Astrocyte (in vitro differentiated cells and primary cell): ENCODE measurements around the gene MRAP. TPM values are rescaled to one million over a fixed set of nuclear protein-coding genes. Genes with fewer than 3 reads are reported as not detected.

Source experiments
- DNase-seq: peaks from one replicate; pipeline ENCODE4 v3.0.0-alpha.2; 2010; ENCODE audit warnings: low read depth
- FAIRE-seq: peaks from 2 replicates; lab custom pipeline; 2011; peaks lifted over from hg19 to GRCh38; lab: Jason Lieb, UNC
- H2AFZ ChIP-seq: 2 replicates; pipeline ENCODE4 v1.6.0; 2012; ENCODE audit warnings: low read depth, low read length, inconsistent platforms
- H3K27ac ChIP-seq: 2 replicates; pipeline ENCODE4 v1.5.1; 2011; ENCODE audit warnings: low read depth, low read length, inconsistent platforms
- H3K27me3 ChIP-seq: 2 replicates; pipeline ENCODE4 v1.6.0; 2011; ENCODE audit warnings: low read length, inconsistent platforms; ENCODE audit not compliant: insufficient read depth
- H3K36me3 ChIP-seq: 2 replicates; pipeline ENCODE4 v1.5.1; 2011; ENCODE audit warnings: low read length, inconsistent platforms; ENCODE audit not compliant: insufficient read depth
- H3K4me1 ChIP-seq: 2 replicates; pipeline ENCODE4 v1.5.1; 2011; ENCODE audit warnings: low read length, inconsistent platforms; ENCODE audit not compliant: insufficient read depth
- H3K4me2 ChIP-seq: 2 replicates; pipeline ENCODE4 v1.6.0; 2012; ENCODE audit warnings: low read length, inconsistent platforms
- H3K4me3 ChIP-seq: 2 replicates; pipeline ENCODE4 v1.5.1; 2011; ENCODE audit warnings: low read depth, mild to moderate bottlenecking, low read length, inconsistent platforms; ENCODE audit not compliant: insufficient read depth
- H3K79me2 ChIP-seq: 2 replicates; pipeline ENCODE4 v1.6.0; 2012; ENCODE audit warnings: mild to moderate bottlenecking, low read length, inconsistent platforms; ENCODE audit not compliant: insufficient read depth
- H3K9ac ChIP-seq: 2 replicates; pipeline ENCODE4 v1.6.0; 2012; ENCODE audit warnings: mild to moderate bottlenecking, low read length, inconsistent platforms
- H3K9me3 ChIP-seq: 2 replicates; pipeline ENCODE4 v1.5.1; 2012; ENCODE audit warnings: low read depth, mild to moderate bottlenecking, low read length, inconsistent platforms; ENCODE audit not compliant: insufficient read depth
- H4K20me1 ChIP-seq: 2 replicates; pipeline ENCODE4 v1.6.0; 2012; ENCODE audit warnings: low read length, inconsistent platforms; ENCODE audit not compliant: insufficient read depth
- H3K27ac Mint-ChIP-seq: one replicate; pipeline ENCODE4 v1.8.0; 2021; ENCODE audit warnings: mild to moderate bottlenecking, mixed read lengths; ENCODE audit not compliant: unreplicated experiment
- H3K27me3 Mint-ChIP-seq: one replicate; pipeline ENCODE4 v1.8.0; 2021; ENCODE audit warnings: low read depth, mixed read lengths; ENCODE audit not compliant: unreplicated experiment
- H3K36me3 Mint-ChIP-seq: one replicate; pipeline ENCODE4 v1.8.0; 2021; ENCODE audit warnings: low read depth, mixed read lengths; ENCODE audit not compliant: unreplicated experiment
- H3K4me1 Mint-ChIP-seq: one replicate; pipeline ENCODE4 v1.8.0; 2021; ENCODE audit warnings: low read depth, mixed read lengths; ENCODE audit not compliant: unreplicated experiment
- H3K4me3 Mint-ChIP-seq: one replicate; pipeline ENCODE4 v1.8.0; 2021; ENCODE audit warnings: mild to moderate bottlenecking, moderate library complexity, mixed read lengths; ENCODE audit not compliant: unreplicated experiment
- H3K9me3 Mint-ChIP-seq: one replicate; pipeline ENCODE4 v1.8.0; 2021; ENCODE audit warnings: mild to moderate bottlenecking, mixed read lengths; ENCODE audit not compliant: unreplicated experiment
- CTCF ChIP-seq: IDR thresholded peaks from 2 replicates; pipeline ENCODE4 v1.5.1; 2011; ENCODE audit warnings: low read depth, mild to moderate bottlenecking, inconsistent platforms, low read length, moderate library complexity; ENCODE audit not compliant: insufficient read depth
- EZH2 ChIP-seq: IDR thresholded peaks from 2 replicates; pipeline ENCODE4 v1.6.1; 2012; ENCODE audit warnings: mild to moderate bottlenecking, low read length, inconsistent platforms; ENCODE audit not compliant: insufficient read depth
- total RNA-seq: library from RNA; stranded (reverse); gene quantifications from 2 replicates; pipeline ENCODE4 v1.2.1, GENCODE V29; 2021

Gene MRAP
- total RNA-seq, 1 donor from 2014 or later: not detected

DNA sequence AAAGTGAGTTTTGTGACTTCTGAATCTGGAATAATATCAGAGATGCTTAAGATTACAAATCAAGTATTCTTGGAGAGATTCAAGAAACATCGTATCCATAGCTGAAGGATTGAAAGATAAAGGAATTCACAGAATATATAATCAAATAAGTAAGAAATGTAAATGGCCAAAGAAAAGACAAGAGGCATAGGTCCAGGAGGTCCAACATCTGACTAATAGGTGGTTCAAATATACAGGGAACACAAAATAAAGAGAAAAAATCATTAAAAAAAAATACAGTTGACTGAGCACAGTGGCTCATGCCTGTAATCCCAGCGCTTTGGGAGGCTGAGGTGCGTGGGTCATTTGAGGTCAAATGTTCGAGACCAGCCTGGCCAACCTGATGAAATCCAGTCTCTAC, 13.2 kb upstream of the MRAP start:
- Histone ChIP-seq H4K20me1 (no peaks in the 10 kb centered on the region), H3K9me3 (no peaks in the 10 kb centered on the region), H3K27me3 (no peaks in the 10 kb centered on the region), H3K4me3 (no peak overlapping the region), H3K4me2 (no peak overlapping the region), H3K79me2 (no peaks in the 10 kb centered on the region), H3K27ac (no peak overlapping the region), H3K36me3 (no peaks in the 10 kb centered on the region), H3K4me1 (no peaks in the 10 kb centered on the region), H2AFZ (no peak overlapping the region), H3K9ac (no peak overlapping the region)
- FAIRE-seq (no peak), DNase-seq (no peak)
- Mint-ChIP-seq H3K4me1 (no peaks in the 10 kb centered on the region), H3K9me3 (peaks cover 6% of the 10 kb centered on the region), H3K4me3 (no peak overlapping the region), H3K27me3 (no peaks in the 10 kb centered on the region), H3K36me3 (peaks cover 1% of the 10 kb centered on the region), H3K27ac (no peak overlapping the region)
- no peak for TF ChIP-seq CTCF
- no peak for TF ChIP-seq EZH2

DNA sequence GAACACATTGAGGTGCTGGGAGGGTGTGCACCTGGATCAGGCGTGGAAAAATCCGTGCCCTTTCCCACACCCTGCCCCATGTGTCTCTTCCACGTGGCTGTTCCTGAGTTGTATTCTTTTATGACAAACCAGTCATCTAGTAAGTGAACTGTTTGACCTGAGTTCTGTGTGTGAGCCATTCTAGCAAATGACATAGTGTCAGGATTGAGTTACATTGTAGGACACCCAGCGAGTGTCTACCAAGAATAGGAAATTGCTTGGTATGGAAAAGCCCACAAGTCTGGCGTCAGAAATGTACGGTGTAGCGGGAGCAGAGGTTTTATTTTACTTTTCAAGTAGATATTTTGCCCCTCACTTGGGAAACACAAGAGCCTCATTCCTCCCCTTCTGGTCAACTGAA, 1.2 kb upstream of the MRAP start:
- Histone ChIP-seq H3K4me1 (no peaks in the 10 kb centered on the region), H3K79me2 (no peaks in the 10 kb centered on the region), H3K27ac (no peak overlapping the region), H3K9ac (no peak overlapping the region), H3K4me2 (no peak overlapping the region), H3K36me3 (no peaks in the 10 kb centered on the region), H4K20me1 (no peaks in the 10 kb centered on the region), H3K4me3 (no peak overlapping the region), H3K9me3 (no peaks in the 10 kb centered on the region), H2AFZ (no peak overlapping the region), H3K27me3 (no peaks in the 10 kb centered on the region)
- FAIRE-seq (no peak), DNase-seq (no peak)
- no peaks in the 10 kb centered on the region for H3K4me1 Mint-ChIP-seq
- H3K27me3 Mint-ChIP-seq: no peaks in the 10 kb centered on the region
- H3K36me3 Mint-ChIP-seq: peaks cover 10% of the 10 kb centered on the region
- no peak for TF ChIP-seq CTCF
- TF ChIP-seq EZH2: no peak
- H3K4me3 Mint-ChIP-seq: no peak overlapping the region
- no peak overlapping the region for H3K27ac Mint-ChIP-seq
- no peaks in the 10 kb centered on the region for H3K9me3 Mint-ChIP-seq

- Histone ChIP-seq H3K9ac (no peak overlapping the region), H3K79me2 (no peaks in the 10 kb centered on the region), H3K9me3 (no peaks in the 10 kb centered on the region), H2AFZ (no peak overlapping the region), H3K36me3 (no peaks in the 10 kb centered on the region), H3K27ac (no peak overlapping the region), H3K4me1 (no peaks in the 10 kb centered on the region), H3K4me2 (no peak overlapping the region), H4K20me1 (no peaks in the 10 kb centered on the region), H3K27me3 (no peaks in the 10 kb centered on the region), H3K4me3 (no peak overlapping the region)
- H3K4me3 Mint-ChIP-seq: no peak overlapping the region
- no peaks in the 10 kb centered on the region for H3K27me3 Mint-ChIP-seq
- TF ChIP-seq CTCF (no peak), EZH2 (no peak)
- no peaks in the 10 kb centered on the region for H3K9me3 Mint-ChIP-seq
- no peaks in the 10 kb centered on the region for H3K4me1 Mint-ChIP-seq
- no peak overlapping the region for H3K27ac Mint-ChIP-seq
- DNase-seq: no peak
- peaks cover 12% of the 10 kb centered on the region for H3K36me3 Mint-ChIP-seq
- FAIRE-seq: no peak
Measured at GRCh38 chr21:32298148-32298559, 501 bp upstream of the MRAP start.
